GM12878 (cell line): ENCODE results near the gene EME2. TPM values are rescaled to one million over a fixed set of nuclear protein-coding genes. Genes with fewer than 3 reads are reported as not detected.

Source experiments
- ATAC-seq: fragments of 200-7000 bp; cut with Tn5 transposase; 3 replicates; pipeline ENCODE4 v1.9.1; 2020; ENCODE audit warnings: mild to moderate bottlenecking, moderate library complexity
- BruUV-seq: library from RNA; stranded (reverse); fragments of 400-500 nt; replicated peaks from 2 replicates; lab custom pipeline; 2021; lab: Mats Ljungman, UMichigan
- CTCF ChIA-PET: fragments of 300-600 bp; sonication (Branson Sonifier 250); formaldehyde crosslinking; extraction: SDS; loops from one replicate; lab custom pipeline; 2021; ENCODE audit warnings: inconsistent platforms; lab: Yijun Ruan, JAX
- POLR2A ChIA-PET: fragments of 350-600 bp; formaldehyde crosslinking; extraction: SDS; loops from one replicate; lab custom pipeline; 2021; ENCODE audit warnings: inconsistent platforms; lab: Charles Lee
- RAD21 ChIA-PET: fragments of 300-600 bp; sonication (Branson Sonifier 250); formaldehyde crosslinking; loops from one replicate; lab custom pipeline; 2023; ENCODE audit warnings: antibody characterized with exemption; ENCODE audit not compliant: unreplicated experiment; lab: Charles Lee
- SMC1A ChIA-PET: fragments of 300-600 bp; sonication (Branson Sonifier 250); formaldehyde crosslinking; loops from one replicate; lab custom pipeline; 2023; ENCODE audit not compliant: unreplicated experiment, uncharacterized antibody; lab: Charles Lee
- DNase-seq: peaks from one replicate; pipeline ENCODE4 v3.0.0-alpha.2; 2011; ENCODE audit warnings: low read depth, low spot score
- FAIRE-seq: peaks from 3 replicates; lab custom pipeline; 2011; peaks lifted over from hg19 to GRCh38; lab: Jason Lieb, UNC
- H2AFZ ChIP-seq: 2 replicates; pipeline ENCODE4 v1.6.0; 2011; ENCODE audit warnings: low read depth, low read length, control low read depth; ENCODE audit not compliant: control insufficient read depth
- H3K27ac ChIP-seq: 2 replicates; pipeline ENCODE4 v1.5.1; 2011; ENCODE audit warnings: control low read depth; ENCODE audit not compliant: control insufficient read depth, insufficient read depth
- H3K27me3 ChIP-seq, 2 experiments: replicated peaks in 1 of 2; 2 replicates each; pipeline versions ENCODE4 v1.6.0 to v1.6.1; 2011; ENCODE audit warnings: low read length in 1 of 2; ENCODE audit not compliant: control insufficient read depth in 2 of 2, insufficient read depth in 2 of 2
- H3K36me3 ChIP-seq, 2 experiments: 2 replicates each; pipeline ENCODE4 v1.5.1; 2011; ENCODE audit warnings: low read length in 1 of 2; ENCODE audit not compliant: control insufficient read depth in 2 of 2, insufficient read depth in 2 of 2
- H3K4me1 ChIP-seq: 2 replicates; pipeline ENCODE4 v1.6.1; 2011; ENCODE audit warnings: mild to moderate bottlenecking, low read length, moderate library complexity, mixed read lengths; ENCODE audit not compliant: control insufficient read depth, insufficient read depth
- H3K4me2 ChIP-seq: 2 replicates; pipeline ENCODE4 v1.6.0; 2011; ENCODE audit warnings: control low read depth; ENCODE audit not compliant: control insufficient read depth, insufficient read depth
- H3K4me3 ChIP-seq: fragments of 200-600 bp; sonication (generic); 2 replicates; pipeline ENCODE4 v1.5.1; 2016
- H3K79me2 ChIP-seq: 2 replicates; pipeline ENCODE4 v1.6.0; 2011; ENCODE audit warnings: low read length; ENCODE audit not compliant: control insufficient read depth, insufficient read depth
- H3K9ac ChIP-seq: 2 replicates; pipeline ENCODE4 v1.8.0; 2011; ENCODE audit warnings: low read length, control low read depth, mixed read lengths; ENCODE audit not compliant: control insufficient read depth, insufficient read depth
- H3K9me3 ChIP-seq: replicated peaks from 3 replicates; pipeline ENCODE4 v1.5.1; 2011; ENCODE audit warnings: mild to moderate bottlenecking, low read length; ENCODE audit not compliant: control insufficient read depth, insufficient read depth
- H4K20me1 ChIP-seq: 2 replicates; pipeline ENCODE4 v1.6.0; 2011; ENCODE audit not compliant: control insufficient read depth, insufficient read depth
- BCL3 ChIP-seq: IDR thresholded peaks from 2 replicates; pipeline ENCODE4 v1.6.1; 2011; ENCODE audit warnings: borderline replicate concordance, low read depth, mild to moderate bottlenecking, moderate library complexity, low read length; ENCODE audit not compliant: insufficient read depth, poor library complexity, severe bottlenecking
- PAX5 ChIP-seq: IDR thresholded peaks from 2 replicates; pipeline ENCODE4 v1.6.1; 2011; ENCODE audit warnings: low read depth, low read length, borderline replicate concordance
- POLR2A ChIP-seq: IDR thresholded peaks from 2 replicates; pipeline ENCODE4 v1.6.1; 2011; ENCODE audit warnings: low read depth, mild to moderate bottlenecking, low read length
- POLR2AphosphoS2 ChIP-seq: IDR thresholded peaks from 2 replicates; pipeline ENCODE4 v1.6.1; 2011; ENCODE audit warnings: low read depth, mild to moderate bottlenecking, low read length, improper control_type of control experiment, moderate library complexity
- POLR2AphosphoS5 ChIP-seq: IDR thresholded peaks from 2 replicates; pipeline ENCODE4 v1.6.1; 2011; ENCODE audit warnings: mild to moderate bottlenecking, low read length, inconsistent platforms
- POU2F2 ChIP-seq: IDR thresholded peaks from 3 replicates; pipeline ENCODE4 v1.6.1; 2011; ENCODE audit warnings: low read depth, mild to moderate bottlenecking, low read length, borderline replicate concordance
- RUNX3 ChIP-seq: IDR thresholded peaks from 2 replicates; pipeline ENCODE4 v1.6.1; 2012; ENCODE audit warnings: low read length, inconsistent platforms
- SIN3A ChIP-seq: IDR thresholded peaks from 2 replicates; pipeline ENCODE4 v1.6.1; 2012; ENCODE audit warnings: low read depth, low read length, improper control_type of control experiment
- SPI1 ChIP-seq: IDR thresholded peaks from 2 replicates; pipeline ENCODE4 v1.6.1; 2011; ENCODE audit warnings: low read depth, mild to moderate bottlenecking, low read length, moderate library complexity, borderline replicate concordance; ENCODE audit not compliant: insufficient read depth
- WGBS: methylation state at CpG from one replicate; pipeline ENCODE4 v1.1.6; 2016; ENCODE audit warnings: low lambda C conversion rate; ENCODE audit not compliant: insufficient replicate concordance, insufficient coverage; ENCODE audit errors: missing lambda C conversion rate; 5-methylcytosine and 5-hydroxymethylcytosine counted together
- in situ Hi-C: fragments of 300-500 bp; cut with MboI; formaldehyde crosslinking; loops from 9 replicates; pipeline ENCODE4 v1.14.3; 2018; ENCODE audit warnings: mixed read lengths
- intact Hi-C: fragments of 100-400 bp; cut with micrococcal nuclease; formaldehyde crosslinking; loops from one replicate; pipeline ENCODE4 v1.14.2; 2022; ENCODE audit not compliant: unreplicated experiment
- polyA plus RNA-seq, 11 experiments: library from polyadenylated mRNA; depleted of rRNA in 4 of 11; unstranded in 6 of 11; stranded (reverse) in 5 of 11; fragments of >200 nt; fragmentation: Nextera tagmentation in 4 of 11; fragmentation: Illumina TruSeq in 1 of 11; extraction: Ambion mirVana in 4 of 11; extraction: Trizol in 1 of 11; gene quantifications; 1 replicate in 1 of 11; 2 replicates in 10 of 11; pipeline versions ENCODE4 v1.2.1 to v1.2.3, GENCODE V29; 2011 to 2016; ENCODE audit warnings: inconsistent platforms in 2 of 11, missing spikeins in 2 of 11, low read depth in 1 of 11
- total RNA-seq, 4 experiments: library from RNA; depleted of rRNA in 3 of 4; stranded (reverse); fragments of >200 nt in 3 of 4; fragmentation: Illumina TruSeq in 1 of 4; extraction: Trizol in 1 of 4; gene quantifications; 2 replicates each; pipeline versions ENCODE4 v1.2.1 to v1.2.3, GENCODE V29; 2013 to 2021

The EME2 gene
- total and polyA plus RNA-seq, 10 of the 15 experiments (the other 5 are each of a cell fraction or from before 2014, with no cell fraction given), result 0.29 to 16.9 (median 4.1) TPM

- POLR2A ChIA-PET, result interaction anchor here (5.8 kb wide), 1 partner anchor 13 kb away, joined by 39 read pairs; the partner anchor contains the start of genes NUBP2 and SPSB3
- in situ Hi-C loops (loop anchor here (5.0 kb wide), 1 partner anchor 57 kb away; no protein-coding TSS in a partner anchor), intact Hi-C loops (loop anchor here (5.0 kb wide), 1 partner anchor 62 kb away; the partner anchor contains the start of gene MAPK8IP3)
- Histone ChIP-seq H3K9ac (no peak overlapping the region), H3K9me3 (no peaks in the 10 kb centered on the region), H3K4me2 (peak overlapping the region; percentile 86), H3K4me1 (peaks cover 13% of the 10 kb centered on the region), H3K27ac (no peak overlapping the region), H3K27me3 (no peaks in the 10 kb centered on the region), H3K4me3 (peak overlapping the region; percentile 100; the same call in 1 of the 2 replicates), H4K20me1 (no peaks in the 10 kb centered on the region), H2AFZ (no peak overlapping the region), H3K79me2 (peaks cover 42% of the 10 kb centered on the region), H3K36me3 (peaks cover 0 to 23% of the 10 kb centered on the region in 2 experiments; a peak in 3 of 4 replicates)
- CTCF ChIA-PET, result no interaction called here
- SMC1A ChIA-PET, result interaction anchor here (0.6 to 1.0 kb wide), 2 partner anchors 48 to 273 kb away, joined by 3 read pairs; no protein-coding TSS in a partner anchor
- ATAC-seq (no peak), DNase-seq (no peak), FAIRE-seq (no peak)
- WGBS, result 82% methylated on average over 24 of the region's 27 CpGs
- RAD21 ChIA-PET, result interaction anchor here (3.1 kb wide), 1 partner anchor 13 kb away, joined by 22 read pairs; the partner anchor contains the start of genes NUBP2 and SPSB3
- TF ChIP-seq SPI1 (no peak), POLR2A (peak; percentile 43; the same call in 1 of the 2 replicates), POLR2AphosphoS2 (peak; percentile 79), BCL3 (peak; percentile 23), POLR2AphosphoS5 (peak; percentile 21; the same call in 1 of the 2 replicates), RUNX3 (no peak), PAX5 (no peak), SIN3A (no peak), POU2F2 (0 out of 3 replicates have a peak, but pooled peaks have one; percentile 6)
- no TSS peak for BruUV-seq
These were observed 3.0 kb upstream of the EME2 start for GRCh38 chr16:1769402-1770300.
